H1 (cell line): ENCODE results near the gene PPP1R3G. TPM values are rescaled to one million over a fixed set of nuclear protein-coding genes. Genes with fewer than 3 reads are reported as not detected.

Source experiments
- CTCF ChIA-PET: fragments of 300-600 bp; sonication (Branson Sonifier 250); formaldehyde crosslinking; loops from one replicate; lab custom pipeline; 2021; ENCODE audit not compliant: partially characterized antibody; lab: Charles Lee
- POLR2A ChIA-PET: fragments of 300-600 bp; sonication (Branson Sonifier 250); formaldehyde crosslinking; loops from one replicate; lab custom pipeline; 2021; ENCODE audit warnings: inconsistent platforms; ENCODE audit not compliant: partially characterized antibody; lab: Charles Lee
- DNase-seq, 2 experiments: peaks; one replicate each; pipeline versions ENCODE4 v3.0.0 to v3.0.0-alpha.2; 2010 to 2022; ENCODE audit warnings: low spot score in 2 of 2, low read depth in 1 of 2, mixed read lengths in 1 of 2
- FAIRE-seq: peaks from 2 replicates; lab custom pipeline; 2011; peaks lifted over from hg19 to GRCh38; lab: Jason Lieb, UNC
- H2AFZ ChIP-seq: 2 replicates; pipeline ENCODE4 v1.8.1; 2012; ENCODE audit warnings: low read length, inconsistent platforms
- H2AK5ac ChIP-seq: 2 replicates; pipeline ENCODE4 v1.6.1; 2013; ENCODE audit warnings: low read depth, low read length
- H2BK120ac ChIP-seq: replicated peaks from 2 replicates; pipeline ENCODE3; 2013; ENCODE audit warnings: low read depth, low read length, inconsistent platforms
- H2BK12ac ChIP-seq: 2 replicates; pipeline ENCODE4 v1.6.1; 2013; ENCODE audit warnings: low read depth, low read length
- H2BK15ac ChIP-seq: 2 replicates; pipeline ENCODE4 v1.6.1; 2013; ENCODE audit warnings: low read length
- H2BK20ac ChIP-seq: 2 replicates; pipeline ENCODE4 v1.6.1; 2013; ENCODE audit warnings: low read length
- H2BK5ac ChIP-seq: 2 replicates; pipeline ENCODE4 v1.6.1; 2013; ENCODE audit warnings: low read depth, low read length
- H3K14ac ChIP-seq: 2 replicates; pipeline ENCODE4 v1.6.1; 2013; ENCODE audit warnings: inconsistent platforms; ENCODE audit not compliant: insufficient read length
- H3K18ac ChIP-seq: 2 replicates; pipeline ENCODE4 v1.6.1; 2013; ENCODE audit warnings: low read length; ENCODE audit errors: extremely low read depth
- H3K23ac ChIP-seq: 2 replicates; pipeline ENCODE4 v1.6.1; 2013; ENCODE audit warnings: inconsistent platforms; ENCODE audit not compliant: insufficient read length
- H3K23me2 ChIP-seq: 2 replicates; pipeline ENCODE4 v1.6.1; 2013; ENCODE audit warnings: low read depth, low read length
- H3K27ac ChIP-seq: 2 replicates; pipeline ENCODE4 v1.6.1; 2011; ENCODE audit warnings: low read depth, low read length, inconsistent platforms
- H3K27me3 ChIP-seq, 4 experiments: replicated peaks in 1 of 4; 1 replicate in 1 of 4; 2 replicates in 3 of 4; pipeline versions ENCODE4 v1.6.1 to v1.8.1; 2011 to 2013; ENCODE audit warnings: low read length in 3 of 4, mild to moderate bottlenecking in 3 of 4, inconsistent platforms in 2 of 4, mixed read lengths in 2 of 4, moderate library complexity in 1 of 4; ENCODE audit not compliant: control insufficient read depth in 3 of 4, insufficient read depth in 3 of 4; ENCODE audit errors: extremely low read depth in 1 of 4
- H3K36me3 ChIP-seq, 4 experiments: 2 replicates each; pipeline versions ENCODE4 v1.6.1 to v1.8.1; 2011 to 2013; ENCODE audit warnings: mild to moderate bottlenecking in 4 of 4, low read length in 3 of 4, moderate library complexity in 2 of 4, control low read depth in 1 of 4, inconsistent platforms in 1 of 4; ENCODE audit not compliant: insufficient read depth in 4 of 4, control insufficient read depth in 2 of 4
- H3K4ac ChIP-seq: replicated peaks from 2 replicates; pipeline ENCODE3; 2013; ENCODE audit warnings: low read length, low read depth, mixed read lengths, inconsistent platforms; ENCODE audit not compliant: insufficient read length
- H3K4me1 ChIP-seq, 4 experiments: replicated peaks in 1 of 4; 1 replicate in 1 of 4; 2 replicates in 3 of 4; pipeline versions ENCODE4 v1.6.1 to v1.8.1; 2011 to 2013; ENCODE audit warnings: low read length in 3 of 4, inconsistent platforms in 2 of 4, mixed read lengths in 1 of 4; ENCODE audit not compliant: insufficient read depth in 4 of 4, control insufficient read depth in 3 of 4
- H3K4me2 ChIP-seq, 2 experiments: 2 replicates each; pipeline versions ENCODE4 v1.6.1 to v1.8.1; 2011 to 2013; ENCODE audit warnings: low read depth in 2 of 2, low read length in 2 of 2, control low read depth in 1 of 2, inconsistent platforms in 1 of 2, mild to moderate bottlenecking in 1 of 2; ENCODE audit not compliant: insufficient read depth in 1 of 2
- H3K4me3 ChIP-seq, 4 experiments: fragments of 200-600, 300-600 bp in 1 of 4; sonication (generic), shearing (Covaris generic), sonication (Bioruptor Twin) in 1 of 4; 2 replicates each; pipeline versions ENCODE4 v1.5.1 to v1.8.1; 2011 to 2016; ENCODE audit warnings: low read length in 4 of 4, low read depth in 3 of 4, control low read depth in 2 of 4, inconsistent platforms in 2 of 4, mild to moderate bottlenecking in 2 of 4, mixed read lengths in 1 of 4, moderate library complexity in 1 of 4; ENCODE audit not compliant: insufficient read depth in 2 of 4; ENCODE audit errors: extremely low read depth in 1 of 4
- H3K56ac ChIP-seq: replicated peaks from 2 replicates; pipeline ENCODE3; 2013; ENCODE audit warnings: low read depth, mild to moderate bottlenecking, mixed read lengths, low read length, inconsistent platforms; ENCODE audit not compliant: insufficient read length
- H3K79me1 ChIP-seq: 2 replicates; pipeline ENCODE4 v1.6.1; 2013; ENCODE audit warnings: low read depth, low read length, control low read depth
- H3K79me2 ChIP-seq, 2 experiments: 2 replicates each; pipeline versions ENCODE4 v1.6.1 to v1.8.1; 2012 to 2013; ENCODE audit warnings: low read length in 2 of 2, mild to moderate bottlenecking in 2 of 2, inconsistent platforms in 1 of 2; ENCODE audit not compliant: insufficient read depth in 2 of 2, control insufficient read depth in 1 of 2
- H3K9ac ChIP-seq, 4 experiments: replicated peaks in 1 of 4; 1 replicate in 1 of 4; 2 replicates in 3 of 4; pipeline versions ENCODE4 v1.6.1 to v1.8.1; 2011 to 2013; ENCODE audit warnings: low read depth in 3 of 4, low read length in 3 of 4, control low read depth in 2 of 4, mild to moderate bottlenecking in 2 of 4, moderate library complexity in 2 of 4, inconsistent platforms in 1 of 4; ENCODE audit errors: extremely low read depth in 1 of 4
- H3K9me3 ChIP-seq, 2 experiments: 2 replicates each; pipeline versions ENCODE4 v1.6.1 to v1.8.1; 2012 to 2013; ENCODE audit warnings: mild to moderate bottlenecking in 2 of 2, moderate library complexity in 2 of 2, control low read depth in 1 of 2, inconsistent platforms in 1 of 2, low read depth in 1 of 2, low read length in 1 of 2, mixed read lengths in 1 of 2; ENCODE audit not compliant: insufficient read depth in 2 of 2
- H4K20me1 ChIP-seq, 2 experiments: replicated peaks in 1 of 2; 2 replicates each; pipeline versions ENCODE3 to v1.8.1; 2011 to 2013; ENCODE audit warnings: inconsistent platforms in 2 of 2, low read length in 2 of 2, mild to moderate bottlenecking in 1 of 2; ENCODE audit not compliant: insufficient read depth in 2 of 2, control insufficient read depth in 1 of 2
- H4K5ac ChIP-seq: 2 replicates; pipeline ENCODE4 v1.6.1; 2013; ENCODE audit warnings: low read length, low read depth, mixed read lengths, inconsistent platforms; ENCODE audit not compliant: insufficient read length
- H4K8ac ChIP-seq: 2 replicates; pipeline ENCODE4 v1.8.0; 2013; ENCODE audit warnings: mild to moderate bottlenecking, moderate library complexity, low read length, inconsistent platforms; ENCODE audit not compliant: insufficient read depth; ENCODE audit errors: extremely low read depth
- H4K91ac ChIP-seq: replicated peaks from 2 replicates; pipeline ENCODE3; 2013; ENCODE audit warnings: low read length, mixed read lengths, inconsistent platforms; ENCODE audit not compliant: insufficient read length
- CBX5 ChIP-seq: fragments of 300-800, 300-1000 bp; sonication (generic); IDR thresholded peaks from 2 replicates; pipeline ENCODE4 v1.7.1; 2016; ENCODE audit warnings: antibody characterized with exemption, low read length, low read depth
- EZH2 ChIP-seq: fragments of 200-600 bp; sonication (generic); IDR thresholded peaks from 2 replicates; pipeline ENCODE4 v1.7.1; 2012; ENCODE audit warnings: low read depth, mild to moderate bottlenecking, moderate library complexity, low read length, inconsistent platforms; ENCODE audit not compliant: severe bottlenecking
- GABPA ChIP-seq: IDR thresholded peaks from 2 replicates; pipeline ENCODE4 v1.6.1; 2011; ENCODE audit warnings: mild to moderate bottlenecking, low read length, moderate library complexity, borderline replicate concordance; ENCODE audit not compliant: insufficient read depth
- NRF1 ChIP-seq: IDR thresholded peaks from 2 replicates; pipeline ENCODE4 v1.6.1; 2011; ENCODE audit warnings: mild to moderate bottlenecking, low read depth, low read length, improper control_type of control experiment
- POLR2AphosphoS5 ChIP-seq: IDR thresholded peaks from 2 replicates; pipeline ENCODE4 v1.6.1; 2011; ENCODE audit warnings: low read depth, low read length
- RBBP5 ChIP-seq: IDR thresholded peaks from 2 replicates; pipeline ENCODE4 v1.7.1; 2012; ENCODE audit warnings: low read depth, mild to moderate bottlenecking, inconsistent platforms, low read length, moderate library complexity, borderline replicate concordance
- RXRA ChIP-seq: IDR thresholded peaks from 2 replicates; pipeline ENCODE4 v1.6.1; 2011; ENCODE audit warnings: low read depth, mild to moderate bottlenecking, low read length, moderate library complexity; ENCODE audit not compliant: insufficient read depth
- SAP30 ChIP-seq: fragments of 300-600 bp; sonication (generic); IDR thresholded peaks from 2 replicates; pipeline ENCODE4 v1.7.1; 2012; ENCODE audit warnings: low read length, moderate library complexity, mild to moderate bottlenecking, inconsistent platforms; ENCODE audit not compliant: insufficient read depth, insufficient replicate concordance
- SP4 ChIP-seq: IDR thresholded peaks from 2 replicates; pipeline ENCODE4 v1.6.1; 2012; ENCODE audit warnings: low read length, inconsistent platforms
- TBP ChIP-seq: IDR thresholded peaks from 2 replicates; pipeline ENCODE4 v1.6.1; 2011; ENCODE audit warnings: low read depth, low read length, improper control_type of control experiment
- WGBS, 2 experiments: shearing (Covaris generic) in 1 of 2; methylation state at CpG; one replicate each; pipeline versions ENCODE4 v1.1.6 to v1.1.7; 2013 to 2015; ENCODE audit warnings: low lambda C conversion rate in 2 of 2, mixed read lengths in 2 of 2, inconsistent platforms in 1 of 2, low coverage in 1 of 2, missing lambda C conversion rate in 1 of 2; ENCODE audit not compliant: insufficient replicate concordance in 2 of 2, insufficient coverage in 1 of 2, insufficient read length in 1 of 2; ENCODE audit errors: extremely low coverage in 1 of 2, missing lambda C conversion rate in 1 of 2; 5-methylcytosine and 5-hydroxymethylcytosine counted together
- polyA plus RNA-seq, 7 experiments: library from polyadenylated mRNA; depleted of rRNA in 3 of 7; stranded (reverse) in 5 of 7; unstranded in 2 of 7; fragments of >200 nt in 5 of 7; fragments of 200-250 nt in 2 of 7; gene quantifications; 1 replicate in 5 of 7; 2 replicates in 1 of 7; 4 replicates in 1 of 7; pipeline versions ENCODE4 v1.2.1 to v1.2.3, GENCODE V29; 2011 to 2013; ENCODE audit warnings: missing spikeins in 2 of 7, mixed read lengths in 2 of 7
- total RNA-seq: library from RNA; stranded (reverse); fragmentation: NEBNext Ultra II Directional; extraction: Animal tissue kit (Norgen Biotek cat#: 25700); gene quantifications from 2 replicates; pipeline ENCODE4 v1.2.1, GENCODE V29; 2021

Gene PPP1R3G
- total and polyA plus RNA-seq, 2 of the 8 experiments (the other 6 are each of a cell fraction or from before 2014, with no cell fraction given) = 0.03 to 0.09 TPM

DNA sequence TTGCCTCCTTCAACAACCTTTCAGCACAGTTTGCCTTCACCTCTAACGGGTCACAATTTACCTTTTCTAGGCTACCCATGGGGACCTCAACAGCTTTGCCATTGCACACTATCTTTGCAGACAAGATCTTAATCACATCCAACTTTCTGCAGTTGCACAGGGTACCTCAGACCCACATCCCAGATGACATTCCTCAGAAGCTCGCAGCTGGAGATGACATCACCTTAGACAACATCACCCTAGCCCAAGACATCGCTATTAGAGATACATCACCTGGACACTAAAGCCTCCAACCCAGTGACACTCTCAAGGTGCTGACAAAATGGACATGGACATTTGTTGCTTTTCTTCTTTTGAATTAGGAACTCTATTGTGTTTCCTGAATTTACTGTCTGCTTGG, 42.7 kb upstream of the PPP1R3G start:
- no peak overlapping the region for H3K56ac ChIP-seq
- no peak overlapping the region for H3K27ac ChIP-seq
- H3K14ac ChIP-seq = no peak overlapping the region
- ChIA-PET CTCF (no interaction called here), POLR2A (no interaction called here)
- no peak overlapping the region for H4K8ac ChIP-seq
- no peak overlapping the region for H2AK5ac ChIP-seq
- no peak overlapping the region for H2BK5ac ChIP-seq
- no peak overlapping the region for H3K23ac ChIP-seq
- H3K4ac ChIP-seq = no peak overlapping the region
- H3K79me2 ChIP-seq = no peaks in the 10 kb centered on the region
- H4K91ac ChIP-seq = no peak overlapping the region
- no peak overlapping the region for H2BK120ac ChIP-seq
- no peaks in the 10 kb centered on the region for H3K4me1 ChIP-seq
- no peak overlapping the region for H2BK15ac ChIP-seq
- peaks cover 0 to 7% of the 10 kb centered on the region in 2 experiments; a peak in 1 of 4 replicates for H3K9me3 ChIP-seq
- no peaks in the 10 kb centered on the region for H3K36me3 ChIP-seq
- no peak overlapping the region for H3K4me3 ChIP-seq
- 89% methylated on average over 3 of the region's 3 CpGs; no CpG with 5 or more reads in 1 of the 2 experiments for WGBS, 2 experiments
- H4K20me1 ChIP-seq = no peaks in the 10 kb centered on the region
- no peak overlapping the region for H3K18ac ChIP-seq
- no peak overlapping the region for H3K9ac ChIP-seq
- no peak overlapping the region for H4K5ac ChIP-seq
- no peak overlapping the region for H2AFZ ChIP-seq
- no peaks in the 10 kb centered on the region for H3K23me2 ChIP-seq
- no peak overlapping the region for H2BK20ac ChIP-seq
- H3K79me1 ChIP-seq = no peaks in the 10 kb centered on the region
- no peak overlapping the region for H3K4me2 ChIP-seq
- H3K27me3 ChIP-seq = no peaks in the 10 kb centered on the region
- H2BK12ac ChIP-seq = no peak overlapping the region
- TF ChIP-seq EZH2 = no peak
- TF ChIP-seq TBP = no peak
- TF ChIP-seq SP4 = no peak
- no peak for TF ChIP-seq POLR2AphosphoS5
- no peak for TF ChIP-seq NRF1
- TF ChIP-seq SAP30 = no peak
- no peak for TF ChIP-seq RBBP5
- TF ChIP-seq RXRA = no peak
- TF ChIP-seq GABPA = no peak
- TF ChIP-seq CBX5 = no peak
- DNase-seq = no peak
- FAIRE-seq = peak; percentile 19
